Measurements from ENCODE around the gene ZRANB1. TPM values are rescaled to one million over a fixed set of nuclear protein-coding genes. Genes with fewer than 3 reads are reported as not detected.

ZRANB1 gene
- total and polyA plus RNA-seq, 2 experiments from 2014 or later, result 7.9 to 30.0 TPM

- peaks cover 91% of the 10 kb centered on the region for H4K20me1 ChIP-seq (ENCODE audit: insufficient read depth, poor library complexity, severe bottlenecking)
These were observed 620 bp downstream of the ZRANB1 start for GRCh38 chr10:124942317-124943169.

GRCh38 chr10:124943301-124944092 is 1.6 kb downstream of the ZRANB1 start:
- 84% methylated on average over 9 of the region's 9 CpGs for WGBS (ENCODE audit: low lambda C conversion rate, missing lambda C conversion rate)
- H4K20me1 ChIP-seq (ENCODE audit: insufficient read depth, poor library complexity, severe bottlenecking), result peaks cover 88% of the 10 kb centered on the region

More at GRCh38 chr10:124942317-124943169, 620 bp downstream of the ZRANB1 start:
- H3K9me3 ChIP-seq (ENCODE audit: low read depth), result no peaks in the 10 kb centered on the region
- no peaks in the 10 kb centered on the region for H3K9me2 ChIP-seq (replicated peaks; ENCODE audit: insufficient read depth)
- H3K4me1 ChIP-seq (ENCODE audit: insufficient read depth), result peaks cover 9% of the 10 kb centered on the region
- no peak overlapping the region for H3K4me2 ChIP-seq
- H3K36me3 ChIP-seq (replicated peaks; ENCODE audit: insufficient read depth, low read depth), result no peaks in the 10 kb centered on the region
- no peak for DNase-seq (ENCODE audit: low spot score)
- 87% methylated on average over 11 of the region's 11 CpGs for WGBS (ENCODE audit: low lambda C conversion rate, missing lambda C conversion rate)
- peak overlapping the region; percentile 8 for H3K27ac ChIP-seq
- TF ChIP-seq EZH2 (IDR thresholded peaks at IDR 0.05; ENCODE audit: borderline replicate concordance) (no peak), CTCF (IDR thresholded peaks at IDR 0.05; ENCODE audit: poor library complexity) (no peak), EZH2phosphoT487 (IDR thresholded peaks at IDR 0.05; ENCODE audit: low read depth, severe bottlenecking, unreplicated experiment) (no peak)
- H3K79me2 ChIP-seq, result peaks cover 99% of the 10 kb centered on the region
- no peak overlapping the region for H3K4me3 ChIP-seq
- H2AFZ ChIP-seq, result no peak overlapping the region
- no peaks in the 10 kb centered on the region for H3K27me3 ChIP-seq

GRCh38 chr10:124944982-124945381 is 3.1 kb downstream of the ZRANB1 start:
- Histone ChIP-seq H3K4me2 (no peak overlapping the region), H3K4me3 (no peak overlapping the region), H3K27me3 (no peaks in the 10 kb centered on the region), H3K36me3 (replicated peaks; ENCODE audit: insufficient read depth, low read depth) (no peaks in the 10 kb centered on the region), H3K27ac (peak overlapping the region; percentile 21), H3K9me3 (ENCODE audit: low read depth) (no peaks in the 10 kb centered on the region), H3K9me2 (replicated peaks; ENCODE audit: insufficient read depth) (no peaks in the 10 kb centered on the region), H3K79me2 (peaks cover 99% of the 10 kb centered on the region), H3K4me1 (ENCODE audit: insufficient read depth) (peaks cover 9% of the 10 kb centered on the region), H4K20me1 (ENCODE audit: insufficient read depth, poor library complexity, severe bottlenecking) (peaks cover 84% of the 10 kb centered on the region), H2AFZ (no peak overlapping the region)
- 74% methylated on average over 2 of the region's 2 CpGs for WGBS (ENCODE audit: low lambda C conversion rate, missing lambda C conversion rate)
- no peak for DNase-seq (ENCODE audit: low spot score)
- TF ChIP-seq CTCF (IDR thresholded peaks at IDR 0.05; ENCODE audit: poor library complexity) (no peak), EZH2phosphoT487 (IDR thresholded peaks at IDR 0.05; ENCODE audit: low read depth, severe bottlenecking, unreplicated experiment) (no peak), EZH2 (IDR thresholded peaks at IDR 0.05; ENCODE audit: borderline replicate concordance) (no peak)

More at GRCh38 chr10:124943301-124944092, 1.6 kb downstream of the ZRANB1 start:
- Histone ChIP-seq H3K79me2 (peaks cover 99% of the 10 kb centered on the region), H3K4me3 (no peak overlapping the region), H2AFZ (no peak overlapping the region), H3K4me1 (ENCODE audit: insufficient read depth) (peaks cover 9% of the 10 kb centered on the region), H3K4me2 (no peak overlapping the region), H3K9me2 (replicated peaks; ENCODE audit: insufficient read depth) (no peaks in the 10 kb centered on the region), H3K36me3 (replicated peaks; ENCODE audit: insufficient read depth, low read depth) (no peaks in the 10 kb centered on the region), H3K27ac (peak overlapping the region; percentile 12), H3K27me3 (no peaks in the 10 kb centered on the region), H3K9me3 (ENCODE audit: low read depth) (no peaks in the 10 kb centered on the region)
- DNase-seq (ENCODE audit: low spot score), result no peak
- TF ChIP-seq EZH2phosphoT487 (IDR thresholded peaks at IDR 0.05; ENCODE audit: low read depth, severe bottlenecking, unreplicated experiment) (no peak), EZH2 (IDR thresholded peaks at IDR 0.05; ENCODE audit: borderline replicate concordance) (no peak), CTCF (IDR thresholded peaks at IDR 0.05; ENCODE audit: poor library complexity) (no peak)
